Right forelimb (tissue), 1 donor: ENCODE data around the gene SYT1.
A peak's percentile ranks its signal among the peaks of the same experiment; 100 is the strongest.

Experiments used
- DNase-seq: peaks from one replicate; pipeline ENCODE4 v3.0.0-alpha.2; 2018

Gene SYT1

GRCh38 chr12:78898416-78898815 lies 33.8 kb downstream of the SYT1 start:
- DNase-seq, result peak; percentile 46

GRCh38 chr12:78914859-78915331 lies 50.3 kb downstream of the SYT1 start:
- no peak for DNase-seq

GRCh38 chr12:78916845-78917480 lies 52.4 kb downstream of the SYT1 start:
- DNase-seq, result no peak

GRCh38 chr12:78917513-78917912 lies 52.9 kb downstream of the SYT1 start:
- DNase-seq, result no peak

- DNase-seq, result no peak
Measured at GRCh38 chr12:78918268-78918667, 53.7 kb downstream of the SYT1 start.

GRCh38 chr12:78928200-78929074 lies 63.9 kb downstream of the SYT1 start:
- no peak for DNase-seq

GRCh38 chr12:78929075-78929418 lies 64.5 kb downstream of the SYT1 start:
- DNase-seq, result no peak

- no peak for DNase-seq
Measured at GRCh38 chr12:78931466-78931990, 67.0 kb downstream of the SYT1 start.

GRCh38 chr12:78933014-78933413 lies 68.4 kb downstream of the SYT1 start:
- no peak for DNase-seq

- no peak for DNase-seq
Measured at GRCh38 chr12:78938341-78939084, 73.9 kb downstream of the SYT1 start.

GRCh38 chr12:78949532-78949931 lies 85.0 kb downstream of the SYT1 start:
- DNase-seq, result no peak

GRCh38 chr12:78951803-78952551 lies 87.4 kb downstream of the SYT1 start:
- DNase-seq, result no peak

- no peak for DNase-seq
Measured at GRCh38 chr12:78952552-78952929, 88.0 kb downstream of the SYT1 start.

- DNase-seq, result no peak
Measured at GRCh38 chr12:78958941-78959340, 94.4 kb downstream of the SYT1 start.

- DNase-seq, result no peak
Measured at GRCh38 chr12:78959556-78959955, 95.0 kb downstream of the SYT1 start.

- DNase-seq, result no peak
Measured at GRCh38 chr12:78961171-78961570, 96.6 kb downstream of the SYT1 start.

- DNase-seq, result no peak
Measured at GRCh38 chr12:78963439-78964227, 99.1 kb downstream of the SYT1 start.

- no peak for DNase-seq
Measured at GRCh38 chr12:78964521-78964920, 99.9 kb downstream of the SYT1 start.

GRCh38 chr12:78966062-78966461 lies 101.5 kb downstream of the SYT1 start:
- no peak for DNase-seq

- no peak for DNase-seq
Measured at GRCh38 chr12:78966926-78967325, 102.4 kb downstream of the SYT1 start.

GRCh38 chr12:78968226-78968625 lies 103.7 kb downstream of the SYT1 start:
- no peak for DNase-seq

GRCh38 chr12:78970041-78970440 lies 105.5 kb downstream of the SYT1 start:
- no peak for DNase-seq
